Smooth muscle cell (in vitro differentiated cells): ENCODE results near the gene HAUS6. TPM values are rescaled to one million over a fixed set of nuclear protein-coding genes. Genes with fewer than 3 reads are reported as not detected.
"Not testable (repeated sequence)": the region's sequence is repeated elsewhere in the genome, so short reads cannot be mapped to it uniquely, and the experiment has no call there.

Source experiments
- DNase-seq: peaks from one replicate; lab custom pipeline; 2025; ENCODE audit not compliant: unreplicated experiment; lab: John Stamatoyannopoulos, UW
- H2AFZ ChIP-seq: fragments of 200-600 bp; sonication (generic); 2 replicates; pipeline ENCODE4 v1.6.0; 2016; ENCODE audit warnings: antibody characterized with exemption, low read depth, mild to moderate bottlenecking
- H3F3A ChIP-seq: fragments of 200-600 bp; sonication (generic); 2 replicates; pipeline ENCODE4 v1.6.0; 2017; ENCODE audit warnings: antibody characterized with exemption, low read depth
- H3K27ac ChIP-seq: fragments of 200-600 bp; sonication (generic); 2 replicates; pipeline ENCODE4 v1.5.1; 2016; ENCODE audit warnings: low read depth, mild to moderate bottlenecking
- H3K27me3 ChIP-seq: fragments of 200-600 bp; sonication (generic); 2 replicates; pipeline ENCODE4 v1.6.1; 2016; ENCODE audit warnings: low read depth, mild to moderate bottlenecking
- H3K36me3 ChIP-seq: fragments of 200-600 bp; sonication (generic); 2 replicates; pipeline ENCODE4 v1.5.1; 2016; ENCODE audit warnings: low read depth
- H3K4me1 ChIP-seq: fragments of 200-600 bp; sonication (generic); 2 replicates; pipeline ENCODE4 v1.5.1; 2016; ENCODE audit warnings: low read depth
- H3K4me2 ChIP-seq: fragments of 200-600 bp; sonication (generic); 2 replicates; pipeline ENCODE4 v1.6.0; 2016; ENCODE audit warnings: mild to moderate bottlenecking
- H3K4me3 ChIP-seq: fragments of 200-600 bp; sonication (generic); 2 replicates; pipeline ENCODE4 v1.5.1; 2016; ENCODE audit warnings: mild to moderate bottlenecking
- H3K79me2 ChIP-seq: fragments of 200-600 bp; sonication (generic); 2 replicates; pipeline ENCODE4 v1.6.0; 2016; ENCODE audit warnings: low read depth, mild to moderate bottlenecking
- H3K9ac ChIP-seq: fragments of 200-600 bp; sonication (generic); 2 replicates; pipeline ENCODE4 v1.6.0; 2016; ENCODE audit warnings: low read depth
- H3K9me3 ChIP-seq: fragments of 200-600 bp; sonication (generic); replicated peaks from 2 replicates; pipeline ENCODE4 v1.5.1; 2016; ENCODE audit warnings: low read depth
- H4K20me1 ChIP-seq: fragments of 200-600 bp; sonication (generic); 2 replicates; pipeline ENCODE4 v1.6.0; 2016; ENCODE audit warnings: low read depth
- CTCF ChIP-seq: fragments of 200-600 bp; sonication (generic); IDR thresholded peaks from 2 replicates; pipeline ENCODE4 v1.5.1; 2017; ENCODE audit warnings: borderline replicate concordance, mild to moderate bottlenecking, antibody characterized with exemption; ENCODE audit not compliant: insufficient read depth, poor library complexity, severe bottlenecking
- WGBS: methylation state at CpG from one replicate; pipeline ENCODE4 v1.1.7; 2016; ENCODE audit warnings: low lambda C conversion rate; 5-methylcytosine and 5-hydroxymethylcytosine counted together
- polyA plus RNA-seq: library from polyadenylated mRNA; unstranded; fragments of >200 nt; fragmentation: Nextera tagmentation; extraction: Ambion mirVana; gene quantifications from 2 replicates; pipeline ENCODE4 v1.2.1, GENCODE V29; 2016
- total RNA-seq: library from RNA; depleted of rRNA; stranded (reverse); fragments of >200 nt; gene quantifications from 2 replicates; pipeline ENCODE4 v1.2.3, GENCODE V29; 2014

HAUS6 gene
- total and polyA plus RNA-seq, 2 experiments from 2014 or later = 4.3 to 13.1 TPM

GRCh38 chr9:19114680-19115270, 12.1 kb upstream of the HAUS6 start:
- 90% methylated on average over 3 of the region's 3 CpGs for WGBS
- Histone ChIP-seq H3K9me3 (no peaks in the 10 kb centered on the region), H4K20me1 (no peaks in the 10 kb centered on the region)

GRCh38 chr9:19113964-19114679, 11.4 kb upstream of the HAUS6 start:
- H3K27ac ChIP-seq = no peak overlapping the region
- no peaks in the 10 kb centered on the region for H3K4me1 ChIP-seq

More at GRCh38 chr9:19114680-19115270, 12.1 kb upstream of the HAUS6 start:
- Histone ChIP-seq H3K4me1 (no peaks in the 10 kb centered on the region), H3K27ac (no peak overlapping the region), H3K9ac (no peak overlapping the region), H2AFZ (no peak overlapping the region), H3K4me3 (no peak overlapping the region), H3K36me3 (peaks cover 12% of the 10 kb centered on the region), H3K4me2 (no peak overlapping the region), H3F3A (peaks cover 7% of the 10 kb centered on the region), H3K79me2 (no peaks in the 10 kb centered on the region), H3K27me3 (no peaks in the 10 kb centered on the region)
- TF ChIP-seq CTCF = no peak
- DNase-seq = no peak

GRCh38 chr9:19113064-19113611, 10.4 kb upstream of the HAUS6 start:
- not testable (repeated sequence) for DNase-seq, H2AFZ ChIP-seq, H4K20me1 ChIP-seq, H3K9ac ChIP-seq, H3F3A ChIP-seq, H3K79me2 ChIP-seq, H3K36me3 ChIP-seq, H3K4me2 ChIP-seq, H3K9me3 ChIP-seq, H3K27ac ChIP-seq, H3K4me1 ChIP-seq, H3K4me3 ChIP-seq, H3K27me3 ChIP-seq
- WGBS = 93% methylated on average over 7 of the region's 7 CpGs

More at GRCh38 chr9:19113964-19114679, 11.4 kb upstream of the HAUS6 start:
- TF ChIP-seq CTCF = no peak
- Histone ChIP-seq H3K36me3 (peaks cover 5% of the 10 kb centered on the region), H4K20me1 (no peaks in the 10 kb centered on the region), H3K79me2 (no peaks in the 10 kb centered on the region), H3F3A (peaks cover 7% of the 10 kb centered on the region), H3K4me2 (no peak overlapping the region), H3K9ac (no peak overlapping the region), H3K27me3 (no peaks in the 10 kb centered on the region), H3K4me3 (no peak overlapping the region), H3K9me3 (no peaks in the 10 kb centered on the region), H2AFZ (no peak overlapping the region)
- DNase-seq = no peak
- 65% methylated on average over 12 of the region's 12 CpGs for WGBS

- no peak overlapping the region for H3K4me2 ChIP-seq
- H3K27me3 ChIP-seq = no peaks in the 10 kb centered on the region
- no peaks in the 10 kb centered on the region for H3K36me3 ChIP-seq
- TF ChIP-seq CTCF = no peak
- H3K27ac ChIP-seq = no peak overlapping the region
- H3F3A ChIP-seq = no peaks in the 10 kb centered on the region
- DNase-seq = no peak
- no peak overlapping the region for H3K4me3 ChIP-seq
- H3K79me2 ChIP-seq = no peaks in the 10 kb centered on the region
- H3K9me3 ChIP-seq = no peaks in the 10 kb centered on the region
- H3K9ac ChIP-seq = no peak overlapping the region
- H4K20me1 ChIP-seq = no peaks in the 10 kb centered on the region
- no peak overlapping the region for H2AFZ ChIP-seq
- H3K4me1 ChIP-seq = no peaks in the 10 kb centered on the region
These were observed 5.3 kb upstream of the HAUS6 start for GRCh38 chr9:19108038-19108437.
